Astrocyte of the spinal cord (primary cell): Measurements from ENCODE around the gene TBC1D28.
A peak's percentile ranks its signal among the peaks of the same experiment; 100 is the strongest.
"Not testable (repeated sequence)": the region's sequence is repeated elsewhere in the genome, so short reads cannot be mapped to it uniquely, and the experiment has no call there.

Source experiments
- DNase-seq: peaks from one replicate; pipeline ENCODE4 v3.0.0; 2011; ENCODE audit warnings: low read depth, low spot score
- H3K4me3 ChIP-seq: 2 replicates; pipeline ENCODE4 v1.5.1; 2011; ENCODE audit warnings: low read depth, mild to moderate bottlenecking, low read length, moderate library complexity
- in situ Hi-C: cut with HindIII; loops from 2 replicates; pipeline ENCODE4 v1.10.0; 2017; ENCODE audit warnings: low sequenced_read_pairs
- TF ChIP-seq, protein P1 (sequence below): IDR thresholded peaks from 2 replicates; pipeline ENCODE4 v1.5.1; 2012; ENCODE audit warnings: low read depth, mild to moderate bottlenecking, low read length, inconsistent platforms

Gene TBC1D28

DNA sequence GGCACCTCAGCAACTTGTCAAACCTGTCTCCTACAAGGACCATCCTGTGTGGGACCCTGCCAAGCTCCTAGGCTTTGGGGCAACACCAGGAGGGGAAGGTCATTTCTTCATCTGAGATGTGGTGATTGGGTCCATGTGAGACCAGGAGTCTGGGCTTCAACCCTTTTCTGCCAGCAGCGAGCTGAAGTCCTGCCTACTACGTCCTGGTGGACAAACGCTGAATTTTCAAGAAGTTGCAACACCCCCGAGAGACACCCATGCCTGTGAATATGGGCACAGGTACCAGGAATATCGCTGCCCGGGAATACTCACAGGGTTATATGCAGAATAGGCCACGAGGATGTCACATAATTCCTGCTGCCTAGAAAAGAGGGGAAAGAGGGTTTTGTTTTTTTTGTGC, 8.0 kb downstream of the TBC1D28 start:
- in situ Hi-C loops, DNase-seq, H3K4me3 ChIP-seq: not testable (repeated sequence)
- TF ChIP-seq, protein P1, sequence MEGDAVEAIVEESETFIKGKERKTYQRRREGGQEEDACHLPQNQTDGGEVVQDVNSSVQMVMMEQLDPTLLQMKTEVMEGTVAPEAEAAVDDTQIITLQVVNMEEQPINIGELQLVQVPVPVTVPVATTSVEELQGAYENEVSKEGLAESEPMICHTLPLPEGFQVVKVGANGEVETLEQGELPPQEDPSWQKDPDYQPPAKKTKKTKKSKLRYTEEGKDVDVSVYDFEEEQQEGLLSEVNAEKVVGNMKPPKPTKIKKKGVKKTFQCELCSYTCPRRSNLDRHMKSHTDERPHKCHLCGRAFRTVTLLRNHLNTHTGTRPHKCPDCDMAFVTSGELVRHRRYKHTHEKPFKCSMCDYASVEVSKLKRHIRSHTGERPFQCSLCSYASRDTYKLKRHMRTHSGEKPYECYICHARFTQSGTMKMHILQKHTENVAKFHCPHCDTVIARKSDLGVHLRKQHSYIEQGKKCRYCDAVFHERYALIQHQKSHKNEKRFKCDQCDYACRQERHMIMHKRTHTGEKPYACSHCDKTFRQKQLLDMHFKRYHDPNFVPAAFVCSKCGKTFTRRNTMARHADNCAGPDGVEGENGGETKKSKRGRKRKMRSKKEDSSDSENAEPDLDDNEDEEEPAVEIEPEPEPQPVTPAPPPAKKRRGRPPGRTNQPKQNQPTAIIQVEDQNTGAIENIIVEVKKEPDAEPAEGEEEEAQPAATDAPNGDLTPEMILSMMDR, result peak; percentile 3

DNA sequence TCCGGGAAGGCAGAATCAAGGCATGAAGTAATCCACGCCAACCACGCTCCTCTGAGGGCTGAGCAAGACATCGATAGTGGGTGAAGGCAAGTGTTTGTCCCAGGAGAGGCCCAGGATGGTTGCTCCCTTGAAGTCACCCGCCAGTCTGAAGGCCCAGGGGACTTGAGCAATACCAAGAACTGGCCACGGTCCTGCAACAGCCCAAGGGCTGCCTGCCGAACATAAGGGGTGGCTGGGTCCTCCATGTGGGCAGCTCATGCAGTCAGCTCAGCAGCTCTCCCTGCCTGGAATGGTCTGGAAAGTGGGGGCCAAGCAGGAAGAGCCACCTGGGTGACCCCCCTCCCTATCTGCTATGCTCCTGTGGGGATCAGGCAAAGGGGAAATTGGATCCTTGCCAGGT, 8.4 kb downstream of the TBC1D28 start:
- DNase-seq, H3K4me3 ChIP-seq, in situ Hi-C loops: not testable (repeated sequence)

DNA sequence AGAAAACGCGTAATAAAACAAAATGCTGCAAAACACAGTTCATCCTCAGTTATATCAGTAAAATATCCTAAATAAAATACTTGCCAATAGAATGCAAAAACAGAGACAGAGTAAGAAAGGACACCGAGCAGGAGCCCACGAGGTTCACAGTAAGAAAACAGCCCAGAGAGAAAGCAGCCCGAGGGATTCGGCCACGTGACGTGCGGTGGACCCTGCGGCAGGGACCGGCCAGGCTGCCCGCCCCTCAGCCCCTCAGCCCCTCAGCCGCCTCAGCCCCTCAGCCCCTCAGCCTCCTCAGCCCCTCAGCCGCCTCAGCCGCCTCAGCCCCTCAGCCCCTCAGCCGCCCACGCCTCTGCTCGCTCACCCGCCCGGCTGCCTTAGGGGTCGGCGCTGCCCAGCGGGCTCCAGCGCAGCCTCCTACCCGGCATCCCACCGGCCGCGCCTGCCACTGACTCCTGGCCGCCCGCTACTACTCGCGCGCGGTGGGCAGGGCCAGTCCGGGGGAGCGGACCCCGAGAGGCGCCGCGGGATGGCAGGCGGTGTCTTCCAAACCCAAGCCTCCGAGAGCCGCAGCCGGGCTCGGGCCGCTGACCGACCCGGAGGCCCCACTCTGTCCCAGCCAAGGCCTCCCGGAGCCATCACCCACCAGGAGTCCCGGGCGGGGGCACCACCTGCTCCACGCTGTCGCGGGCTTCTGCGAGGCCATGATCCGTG, 9.5 kb downstream of the TBC1D28 start:
- DNase-seq, in situ Hi-C loops: not testable (repeated sequence)
- peak overlapping the region; percentile 17 for H3K4me3 ChIP-seq

DNA sequence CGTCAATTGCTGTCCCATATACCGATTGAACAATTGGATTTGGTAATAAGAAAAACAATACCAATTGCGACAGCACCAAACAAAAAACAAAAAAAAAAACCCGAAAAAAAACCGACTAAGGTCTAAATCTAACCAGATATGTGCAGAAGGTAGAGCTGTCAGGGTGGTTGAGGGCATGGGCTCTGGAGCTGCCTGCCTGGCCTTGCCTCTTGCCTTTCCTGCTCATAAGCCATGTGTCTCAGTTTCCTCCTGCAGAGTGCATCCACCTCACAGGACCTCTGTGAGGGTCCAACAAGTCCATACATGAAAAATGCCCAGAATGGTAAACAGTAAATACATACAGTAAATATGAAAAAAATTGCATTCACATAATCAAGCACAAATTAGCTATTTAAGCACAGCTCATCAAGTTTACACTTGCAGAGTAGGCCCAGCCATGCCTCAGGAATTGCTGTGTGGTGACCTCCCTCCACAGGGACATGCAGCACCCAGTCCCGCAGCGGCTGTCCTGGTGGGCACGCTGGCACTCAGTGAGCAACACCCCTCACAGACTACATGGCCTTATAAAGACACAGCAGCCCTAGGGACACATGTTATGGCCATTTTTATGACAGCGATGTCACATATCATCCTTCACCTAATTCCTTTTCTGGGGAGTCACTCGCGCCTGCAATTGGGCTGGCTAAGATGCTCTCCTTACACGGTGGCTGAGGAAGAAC, 17.9 kb downstream of the TBC1D28 start:
- in situ Hi-C loops, result no loop called here
- H3K4me3 ChIP-seq, result no peak overlapping the region
- no peak for DNase-seq
- TF ChIP-seq, protein P1, result no peak

DNA sequence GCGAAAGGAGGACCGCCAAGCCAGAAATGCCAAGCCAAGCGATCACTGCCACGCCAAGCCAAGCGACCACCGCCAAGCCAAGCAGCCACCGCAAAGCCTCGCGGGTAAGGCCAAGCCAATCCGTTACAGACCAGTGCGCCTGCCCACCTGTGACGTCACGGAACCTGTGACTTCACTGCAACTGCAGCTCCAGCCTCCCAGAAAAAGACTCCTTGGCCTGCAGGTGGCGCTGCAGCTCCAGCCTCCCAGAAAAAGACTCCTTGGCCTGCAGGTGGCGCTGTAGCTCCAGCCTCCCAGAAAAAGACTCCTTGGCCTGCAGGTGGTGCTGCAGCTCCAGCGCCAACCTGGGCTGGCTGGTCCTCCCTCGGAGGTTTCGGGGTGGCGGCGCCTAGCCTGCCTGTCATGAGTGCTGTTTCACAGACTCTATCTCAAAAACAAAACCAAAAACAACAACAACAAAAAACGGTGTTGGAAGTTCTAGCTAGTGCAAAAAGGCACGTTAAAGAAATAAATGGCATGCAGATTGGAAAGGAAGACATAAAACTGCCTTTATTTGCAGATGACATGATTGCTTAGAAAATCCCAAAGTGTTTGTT, 18.6 kb downstream of the TBC1D28 start:
- in situ Hi-C loops, result not testable (repeated sequence)
- TF ChIP-seq, protein P1, result peak; percentile 82
- DNase-seq, result peak; percentile 84
- peak overlapping the region; percentile 46 for H3K4me3 ChIP-seq

DNA sequence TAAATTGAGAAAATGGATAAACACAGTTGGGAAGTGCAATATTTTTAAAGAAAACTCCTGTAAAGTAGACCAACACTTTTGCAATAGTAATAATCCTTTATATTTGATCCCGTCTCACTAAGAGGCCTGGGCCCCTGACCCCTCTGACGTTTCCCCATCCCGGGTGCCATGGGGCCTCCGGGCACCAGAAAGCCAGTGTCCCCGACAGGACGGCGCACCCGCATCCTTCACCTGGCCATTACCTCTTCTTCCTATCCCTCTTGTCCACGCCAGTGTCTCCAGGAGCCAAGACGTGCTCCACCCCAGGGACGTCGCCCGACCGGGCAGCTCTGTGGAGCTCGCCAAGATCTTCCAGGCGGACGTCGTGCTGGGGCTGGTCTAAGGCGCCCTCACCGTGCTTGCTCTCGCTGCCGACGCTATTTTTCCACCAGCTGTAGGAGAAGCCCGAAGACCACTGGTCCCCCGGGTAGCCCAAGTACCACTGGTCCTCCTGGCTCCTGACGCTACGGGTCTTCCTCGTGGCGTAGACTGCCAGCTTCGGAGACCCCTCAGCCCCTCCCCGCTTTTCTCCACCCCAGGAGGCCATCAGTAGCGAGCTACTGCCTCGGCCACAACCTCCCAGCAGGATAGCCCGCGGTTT, 19.2 kb downstream of the TBC1D28 start:
- peak overlapping the region; percentile 46 for H3K4me3 ChIP-seq
- DNase-seq, in situ Hi-C loops: not testable (repeated sequence)

DNA sequence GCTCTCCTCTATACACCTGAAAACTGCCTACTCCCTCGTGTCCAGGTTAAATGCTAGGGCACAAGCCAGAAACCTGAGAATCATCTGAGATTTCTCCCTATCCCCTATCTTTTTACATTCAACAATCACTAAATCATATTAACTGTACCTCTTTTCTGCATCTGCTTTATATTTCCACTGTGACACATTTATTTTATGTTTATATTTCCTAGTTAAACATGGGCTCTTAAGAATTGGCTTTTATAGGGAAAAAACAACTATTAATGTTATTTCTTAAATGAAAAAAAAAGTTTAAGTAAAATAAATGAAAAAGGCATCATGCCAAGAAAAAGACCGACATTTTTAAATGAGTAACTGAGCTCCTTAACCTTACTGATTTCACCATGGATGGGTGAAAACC, 26.6 kb downstream of the TBC1D28 start:
- H3K4me3 ChIP-seq, in situ Hi-C loops, DNase-seq: not testable (repeated sequence)

DNA sequence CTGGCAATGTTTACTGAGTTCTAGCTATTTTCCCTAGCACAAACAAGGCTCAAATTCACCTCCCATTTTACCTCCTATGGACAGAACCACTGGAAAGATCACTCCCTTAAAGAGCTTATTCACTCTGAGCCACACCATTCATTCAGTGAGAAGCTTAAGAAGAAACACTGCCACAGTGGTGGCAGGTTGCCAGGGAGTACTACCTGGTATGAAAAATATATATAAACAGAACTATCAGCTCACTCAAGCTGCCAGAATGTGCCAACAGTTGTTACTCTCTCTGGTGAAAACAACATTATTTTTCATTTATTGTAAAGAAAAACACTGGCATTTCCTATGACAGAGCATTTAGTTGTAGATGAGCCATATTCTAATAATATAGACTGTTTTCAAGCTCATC, 31.2 kb downstream of the TBC1D28 start:
- in situ Hi-C loops, H3K4me3 ChIP-seq, DNase-seq: not testable (repeated sequence)

DNA sequence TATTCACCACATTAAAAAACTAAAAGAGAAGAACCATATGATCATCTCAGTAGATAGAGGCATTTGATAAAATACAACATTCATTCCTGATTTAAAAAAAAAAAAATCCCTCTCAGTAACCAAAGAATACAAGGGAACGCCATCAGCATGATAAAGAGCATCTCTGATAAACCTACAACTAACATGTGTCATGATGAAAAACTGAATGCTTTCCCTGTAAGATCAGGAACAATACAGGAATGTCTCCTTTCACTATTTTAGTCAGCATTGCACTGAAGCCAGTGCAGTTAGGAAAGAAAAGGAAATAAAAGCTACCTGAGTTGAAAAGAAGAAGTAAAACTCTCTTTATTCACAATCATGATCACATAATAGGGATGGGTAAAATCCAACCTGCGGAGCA, 51.1 kb downstream of the TBC1D28 start:
- in situ Hi-C loops, H3K4me3 ChIP-seq, DNase-seq: not testable (repeated sequence)
